Nephron progenitor cell (in vitro differentiated cells): ENCODE measurements around the gene MZT2A.
"Not testable (repeated sequence)": the region's sequence is repeated elsewhere in the genome, so short reads cannot be mapped to it uniquely, and the experiment has no call there.

Experiments used
- DNase-seq: peaks from one replicate; pipeline ENCODE4 v3.0.0; 2021
- H3K27ac Mint-ChIP-seq: 2 replicates; pipeline ENCODE4 v1.8.0; 2021; ENCODE audit warnings: mild to moderate bottlenecking, moderate library complexity, mixed read lengths
- H3K27me3 Mint-ChIP-seq: 2 replicates; pipeline ENCODE4 v1.8.0; 2021; ENCODE audit warnings: mild to moderate bottlenecking, low read depth, mixed read lengths; ENCODE audit not compliant: poor library complexity
- H3K36me3 Mint-ChIP-seq: 2 replicates; pipeline ENCODE4 v1.8.0; 2021; ENCODE audit warnings: low read depth, mixed read lengths
- H3K4me1 Mint-ChIP-seq: 2 replicates; pipeline ENCODE4 v1.8.0; 2021; ENCODE audit warnings: mixed read lengths
- H3K4me3 Mint-ChIP-seq: 2 replicates; pipeline ENCODE4 v1.8.0; 2021; ENCODE audit warnings: mild to moderate bottlenecking, moderate library complexity, mixed read lengths
- H3K9me3 Mint-ChIP-seq: 2 replicates; pipeline ENCODE4 v1.8.0; 2021; ENCODE audit warnings: mild to moderate bottlenecking, moderate library complexity, mixed read lengths
- CTCF ChIP-seq: fragments of 200-600 bp; sonication (generic); IDR thresholded peaks from 2 replicates; pipeline ENCODE4 v1.5.0; 2021; ENCODE audit warnings: antibody characterized with exemption

MZT2A gene

GRCh38 chr2:131478074-131478849, 13.9 kb downstream of the MZT2A start:
- not testable (repeated sequence) for H3K9me3 Mint-ChIP-seq, DNase-seq, H3K4me3 Mint-ChIP-seq, H3K27ac Mint-ChIP-seq, H3K27me3 Mint-ChIP-seq, H3K4me1 Mint-ChIP-seq
- peaks cover 19% of the 10 kb centered on the region for H3K36me3 Mint-ChIP-seq

GRCh38 chr2:131477227-131477626, 15.0 kb downstream of the MZT2A start:
- DNase-seq, H3K4me3 Mint-ChIP-seq, H3K4me1 Mint-ChIP-seq, H3K27ac Mint-ChIP-seq, H3K27me3 Mint-ChIP-seq, H3K9me3 Mint-ChIP-seq: not testable (repeated sequence)
- H3K36me3 Mint-ChIP-seq, result peaks cover 10% of the 10 kb centered on the region

GRCh38 chr2:131476363-131476762, 15.8 kb downstream of the MZT2A start:
- not testable (repeated sequence) for H3K27me3 Mint-ChIP-seq, DNase-seq, H3K4me1 Mint-ChIP-seq, H3K27ac Mint-ChIP-seq, H3K9me3 Mint-ChIP-seq, H3K4me3 Mint-ChIP-seq
- peaks cover 10% of the 10 kb centered on the region for H3K36me3 Mint-ChIP-seq

GRCh38 chr2:131475831-131476230, 16.4 kb downstream of the MZT2A start, which contains the start of gene TUBA3D:
Gene TUBA3D (plus strand): TSS chr2:131476119. CDS start chr2:131476200, 81 bp downstream.
- peaks cover 4% of the 10 kb centered on the region for H3K9me3 Mint-ChIP-seq
- H3K27me3 Mint-ChIP-seq, result peaks cover 2% of the 10 kb centered on the region
- no peaks in the 10 kb centered on the region for H3K4me1 Mint-ChIP-seq
- peaks cover 10% of the 10 kb centered on the region for H3K36me3 Mint-ChIP-seq
- DNase-seq, result no peak
- H3K4me3 Mint-ChIP-seq, result no peak within 1 kb of the TSS
- no peak for TF ChIP-seq CTCF
- H3K27ac Mint-ChIP-seq, result no peak within 1 kb of the TSS

GRCh38 chr2:131473266-131473665, 18.9 kb downstream of the MZT2A start:
- not testable (repeated sequence) for H3K27ac Mint-ChIP-seq, DNase-seq, H3K27me3 Mint-ChIP-seq, H3K4me1 Mint-ChIP-seq, H3K9me3 Mint-ChIP-seq, H3K4me3 Mint-ChIP-seq, H3K36me3 Mint-ChIP-seq

GRCh38 chr2:131471624-131472023, 20.6 kb downstream of the MZT2A start:
- H3K4me3 Mint-ChIP-seq, H3K9me3 Mint-ChIP-seq, H3K27me3 Mint-ChIP-seq, H3K27ac Mint-ChIP-seq, H3K36me3 Mint-ChIP-seq, DNase-seq, H3K4me1 Mint-ChIP-seq: not testable (repeated sequence)

- not testable (repeated sequence) for H3K4me3 Mint-ChIP-seq, H3K27me3 Mint-ChIP-seq, DNase-seq, H3K4me1 Mint-ChIP-seq, H3K9me3 Mint-ChIP-seq, H3K36me3 Mint-ChIP-seq, H3K27ac Mint-ChIP-seq
These were observed 21.3 kb downstream of the MZT2A start for GRCh38 chr2:131470944-131471343.

GRCh38 chr2:131467722-131468121, 24.5 kb downstream of the MZT2A start:
- H3K27me3 Mint-ChIP-seq, DNase-seq, H3K27ac Mint-ChIP-seq, H3K4me3 Mint-ChIP-seq, H3K9me3 Mint-ChIP-seq, H3K36me3 Mint-ChIP-seq, H3K4me1 Mint-ChIP-seq: not testable (repeated sequence)

- H3K27ac Mint-ChIP-seq, H3K4me3 Mint-ChIP-seq, H3K4me1 Mint-ChIP-seq, H3K36me3 Mint-ChIP-seq, H3K9me3 Mint-ChIP-seq, H3K27me3 Mint-ChIP-seq, DNase-seq: not testable (repeated sequence)
These were observed 37.3 kb downstream of the MZT2A start for GRCh38 chr2:131454914-131455313.

GRCh38 chr2:131451265-131451949, 40.8 kb downstream of the MZT2A start:
- H3K36me3 Mint-ChIP-seq, H3K4me3 Mint-ChIP-seq, H3K9me3 Mint-ChIP-seq, H3K4me1 Mint-ChIP-seq, DNase-seq, H3K27me3 Mint-ChIP-seq, H3K27ac Mint-ChIP-seq: not testable (repeated sequence)

GRCh38 chr2:131447981-131448380, 44.2 kb downstream of the MZT2A start:
- H3K9me3 Mint-ChIP-seq, result not testable (repeated sequence)

More at GRCh38 chr2:131447981-131448380, 44.2 kb downstream of the MZT2A start:
- H3K4me1 Mint-ChIP-seq, H3K27ac Mint-ChIP-seq, H3K36me3 Mint-ChIP-seq, H3K4me3 Mint-ChIP-seq, H3K27me3 Mint-ChIP-seq, DNase-seq: not testable (repeated sequence)
